Osteoblast (primary cell): ENCODE results near the gene RAB39A. TPM values are rescaled to one million over a fixed set of nuclear protein-coding genes. Genes with fewer than 3 reads are reported as not detected.
"Not testable (repeated sequence)": the region's sequence is repeated elsewhere in the genome, so short reads cannot be mapped to it uniquely, and the experiment has no call there.

Experiments
- DNase-seq: peaks from one replicate; pipeline ENCODE4 v3.0.0; 2011; ENCODE audit warnings: low spot score, mixed read lengths; ENCODE audit not compliant: insufficient read length; ENCODE audit errors: missing footprints
- H2AFZ ChIP-seq: 2 replicates; pipeline ENCODE4 v1.6.0; 2011; ENCODE audit warnings: mild to moderate bottlenecking, low read length
- H3K27ac ChIP-seq: 2 replicates; pipeline ENCODE4 v1.5.1; 2011; ENCODE audit warnings: mild to moderate bottlenecking, low read depth, low read length, moderate library complexity
- H3K27me3 ChIP-seq: 2 replicates; pipeline ENCODE4 v1.6.0; 2012; ENCODE audit warnings: mild to moderate bottlenecking, control low read depth, inconsistent platforms, low read length, moderate library complexity; ENCODE audit not compliant: insufficient read depth
- H3K36me3 ChIP-seq: 2 replicates; pipeline ENCODE4 v1.5.1; 2011; ENCODE audit warnings: mild to moderate bottlenecking, low read length, control low read depth, moderate library complexity; ENCODE audit not compliant: insufficient read depth
- H3K4me1 ChIP-seq: 2 replicates; pipeline ENCODE4 v1.5.1; 2011; ENCODE audit warnings: mild to moderate bottlenecking, low read length, control low read depth, moderate library complexity; ENCODE audit not compliant: insufficient read depth
- H3K4me2 ChIP-seq: 2 replicates; pipeline ENCODE4 v1.6.0; 2011; ENCODE audit warnings: mild to moderate bottlenecking, low read length; ENCODE audit not compliant: insufficient read depth
- H3K4me3 ChIP-seq: fragments of 200-600 bp; sonication (generic); 3 replicates; pipeline ENCODE4 v1.5.1; 2012; ENCODE audit warnings: mild to moderate bottlenecking, low read length, inconsistent platforms; ENCODE audit not compliant: insufficient read depth
- H3K79me2 ChIP-seq: 2 replicates; pipeline ENCODE4 v1.6.0; 2012; ENCODE audit warnings: mild to moderate bottlenecking, low read length, control low read depth, inconsistent platforms; ENCODE audit not compliant: insufficient read depth
- H3K9me3 ChIP-seq: 2 replicates; pipeline ENCODE4 v1.5.1; 2011; ENCODE audit warnings: low read depth, low read length, control low read depth
- H4K20me1 ChIP-seq: 2 replicates; pipeline ENCODE4 v1.6.0; 2012; ENCODE audit warnings: mild to moderate bottlenecking, low read length, control low read depth; ENCODE audit not compliant: insufficient read depth
- total RNA-seq: library from RNA; depleted of rRNA; stranded (reverse); fragments of >200 nt; gene quantifications from 2 replicates; pipeline ENCODE4 v1.2.3, GENCODE V29; 2012
- TF ChIP-seq, protein P1 (sequence below): IDR thresholded peaks from 2 replicates; pipeline ENCODE4 v1.5.1; 2011; ENCODE audit warnings: mild to moderate bottlenecking, low read depth, low read length, moderate library complexity; ENCODE audit errors: extremely low read depth

The RAB39A gene
- total RNA-seq, 1 donor: not detected

DNA sequence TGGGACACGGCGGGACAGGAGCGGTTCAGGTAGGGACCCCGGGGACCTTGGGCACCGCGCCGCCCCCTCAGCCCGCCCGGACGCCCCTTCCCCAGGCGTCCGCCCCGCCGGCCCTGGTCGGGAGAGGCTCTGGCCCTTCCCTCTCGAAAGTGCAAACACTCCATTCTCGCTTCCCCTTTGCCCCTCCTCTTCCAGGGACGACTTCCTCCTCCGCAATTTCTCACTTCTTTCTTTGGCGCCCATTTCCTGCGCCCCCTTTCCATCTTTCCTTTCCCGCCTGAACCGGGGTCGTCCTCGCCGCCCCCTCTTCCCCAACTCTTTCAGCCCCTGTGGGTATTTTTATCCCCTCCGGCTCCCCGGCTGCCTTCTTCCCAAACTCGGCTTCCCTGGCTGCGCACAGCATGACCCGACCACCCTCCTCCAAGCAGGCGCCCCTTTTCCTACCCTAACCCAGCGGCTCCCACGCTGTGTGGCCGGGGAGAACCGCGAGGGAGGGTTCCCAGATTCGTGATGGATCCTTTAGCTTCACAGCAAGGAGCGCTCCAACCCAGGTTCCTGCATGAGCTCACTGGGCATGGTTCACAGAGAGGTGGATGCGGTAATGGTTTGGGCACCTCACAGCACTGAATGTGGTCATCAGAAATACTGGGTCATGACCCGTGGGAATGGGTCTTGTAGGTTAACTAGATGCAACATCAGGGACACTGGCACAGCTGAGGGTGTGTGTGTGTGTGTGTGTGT, 689 bp downstream of the RAB39A start:
- Histone ChIP-seq H3K4me2 (peak overlapping the region; percentile 60), H3K27me3 (peaks cover 17% of the 10 kb centered on the region)

DNA sequence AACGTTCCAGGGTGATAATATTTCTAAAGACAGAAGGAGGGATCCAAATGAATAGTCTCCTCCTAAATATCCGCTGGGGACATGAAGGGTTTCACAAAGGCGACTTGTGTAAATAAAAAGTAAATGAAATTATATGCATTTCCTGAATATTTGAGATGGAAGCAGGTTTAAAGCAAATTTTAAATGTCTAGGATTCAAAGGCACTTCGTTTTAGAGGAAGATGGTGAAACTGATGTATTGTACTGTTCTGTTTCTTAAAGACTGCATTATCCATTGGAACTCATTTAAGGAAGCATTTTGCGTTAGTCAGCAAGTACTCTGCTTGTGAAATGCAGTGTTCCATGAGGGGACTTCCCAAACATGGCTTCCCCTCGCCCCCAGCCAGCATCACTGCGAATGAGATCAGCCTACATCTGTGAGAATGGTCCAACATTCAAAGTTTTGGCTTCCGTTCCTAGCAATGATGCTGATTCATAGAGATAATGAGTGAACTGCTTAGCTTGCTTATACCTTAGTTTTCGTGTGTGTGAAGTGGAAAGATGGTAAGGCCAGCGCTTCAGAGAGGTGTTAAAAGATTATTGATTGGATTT, 1.5 kb downstream of the RAB39A start:
- no peaks in the 10 kb centered on the region for H3K9me3 ChIP-seq
- no peaks in the 10 kb centered on the region for H4K20me1 ChIP-seq
- no peaks in the 10 kb centered on the region for H3K36me3 ChIP-seq
- no peak for DNase-seq
- H3K4me3 ChIP-seq: no peak overlapping the region
- TF ChIP-seq, protein P1, sequence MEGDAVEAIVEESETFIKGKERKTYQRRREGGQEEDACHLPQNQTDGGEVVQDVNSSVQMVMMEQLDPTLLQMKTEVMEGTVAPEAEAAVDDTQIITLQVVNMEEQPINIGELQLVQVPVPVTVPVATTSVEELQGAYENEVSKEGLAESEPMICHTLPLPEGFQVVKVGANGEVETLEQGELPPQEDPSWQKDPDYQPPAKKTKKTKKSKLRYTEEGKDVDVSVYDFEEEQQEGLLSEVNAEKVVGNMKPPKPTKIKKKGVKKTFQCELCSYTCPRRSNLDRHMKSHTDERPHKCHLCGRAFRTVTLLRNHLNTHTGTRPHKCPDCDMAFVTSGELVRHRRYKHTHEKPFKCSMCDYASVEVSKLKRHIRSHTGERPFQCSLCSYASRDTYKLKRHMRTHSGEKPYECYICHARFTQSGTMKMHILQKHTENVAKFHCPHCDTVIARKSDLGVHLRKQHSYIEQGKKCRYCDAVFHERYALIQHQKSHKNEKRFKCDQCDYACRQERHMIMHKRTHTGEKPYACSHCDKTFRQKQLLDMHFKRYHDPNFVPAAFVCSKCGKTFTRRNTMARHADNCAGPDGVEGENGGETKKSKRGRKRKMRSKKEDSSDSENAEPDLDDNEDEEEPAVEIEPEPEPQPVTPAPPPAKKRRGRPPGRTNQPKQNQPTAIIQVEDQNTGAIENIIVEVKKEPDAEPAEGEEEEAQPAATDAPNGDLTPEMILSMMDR: no peak
- no peak overlapping the region for H3K4me2 ChIP-seq
- no peaks in the 10 kb centered on the region for H3K4me1 ChIP-seq
- H2AFZ ChIP-seq: no peak overlapping the region
- peaks cover 17% of the 10 kb centered on the region for H3K27me3 ChIP-seq
- no peaks in the 10 kb centered on the region for H3K79me2 ChIP-seq
- no peak overlapping the region for H3K27ac ChIP-seq

More for the DNA sequence above, 689 bp downstream of the RAB39A start:
- H3K36me3 ChIP-seq: no peaks in the 10 kb centered on the region
- TF ChIP-seq, protein P1: no peak
- H3K79me2 ChIP-seq: no peaks in the 10 kb centered on the region
- no peak overlapping the region for H2AFZ ChIP-seq
- no peaks in the 10 kb centered on the region for H3K9me3 ChIP-seq
- no peaks in the 10 kb centered on the region for H4K20me1 ChIP-seq
- H3K4me3 ChIP-seq: peak overlapping the region; percentile 37
- no peak overlapping the region for H3K27ac ChIP-seq
- DNase-seq: no peak
- no peaks in the 10 kb centered on the region for H3K4me1 ChIP-seq

DNA sequence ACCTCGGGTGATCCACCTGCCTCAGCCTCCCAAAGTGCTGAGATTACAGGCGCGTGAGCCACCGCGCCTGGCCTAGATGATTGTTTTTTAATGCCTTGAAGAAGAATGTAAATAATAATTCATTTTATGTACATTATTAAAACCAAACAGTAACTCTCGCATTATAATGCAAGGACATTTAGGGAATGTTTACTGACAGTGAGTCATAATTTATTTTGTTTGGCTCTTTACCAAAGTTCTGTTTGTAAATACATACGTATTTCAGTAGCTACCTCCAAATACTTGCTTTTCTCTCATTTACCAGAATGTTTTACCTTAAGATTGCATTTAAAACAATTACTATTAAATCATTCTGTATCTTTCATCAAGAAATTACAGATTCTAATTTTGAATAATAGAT, 3.0 kb downstream of the RAB39A start:
- DNase-seq: no peak
- TF ChIP-seq, protein P1: no peak
- no peaks in the 10 kb centered on the region for H3K4me1 ChIP-seq
- no peak overlapping the region for H2AFZ ChIP-seq
- H3K4me2 ChIP-seq: no peak overlapping the region
- H3K27ac ChIP-seq: no peak overlapping the region
- H4K20me1 ChIP-seq: no peaks in the 10 kb centered on the region
- H3K27me3 ChIP-seq: peaks cover 17% of the 10 kb centered on the region
- no peaks in the 10 kb centered on the region for H3K79me2 ChIP-seq
- H3K4me3 ChIP-seq: no peak overlapping the region
- H3K36me3 ChIP-seq: no peaks in the 10 kb centered on the region
- H3K9me3 ChIP-seq: no peaks in the 10 kb centered on the region

DNA sequence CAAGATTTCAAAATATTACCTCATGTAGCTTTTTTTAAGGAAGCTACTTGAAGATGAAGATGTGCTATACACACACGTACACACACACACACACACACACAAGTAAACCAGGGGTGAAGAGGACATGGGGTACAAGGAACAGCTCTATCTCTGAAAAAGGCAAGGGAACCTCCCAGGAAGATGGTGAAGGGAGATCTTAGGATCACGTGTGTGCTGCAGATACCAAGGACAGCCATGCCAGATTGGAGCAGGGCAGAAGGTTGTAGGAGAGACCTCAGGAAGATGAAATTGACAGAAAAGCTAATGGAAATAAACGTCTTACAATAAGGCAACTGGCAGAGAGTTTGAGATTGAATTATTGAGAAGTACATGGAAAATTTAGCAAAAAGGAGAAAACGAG, 19.7 kb downstream of the RAB39A start:
- no peaks in the 10 kb centered on the region for H3K4me1 ChIP-seq
- no peaks in the 10 kb centered on the region for H3K36me3 ChIP-seq
- no peak overlapping the region for H2AFZ ChIP-seq
- no peak overlapping the region for H3K27ac ChIP-seq
- no peaks in the 10 kb centered on the region for H4K20me1 ChIP-seq
- no peaks in the 10 kb centered on the region for H3K9me3 ChIP-seq
- H3K4me3 ChIP-seq: no peak overlapping the region
- DNase-seq: no peak
- H3K27me3 ChIP-seq: no peaks in the 10 kb centered on the region
- no peaks in the 10 kb centered on the region for H3K79me2 ChIP-seq
- no peak overlapping the region for H3K4me2 ChIP-seq
- TF ChIP-seq, protein P1: no peak

DNA sequence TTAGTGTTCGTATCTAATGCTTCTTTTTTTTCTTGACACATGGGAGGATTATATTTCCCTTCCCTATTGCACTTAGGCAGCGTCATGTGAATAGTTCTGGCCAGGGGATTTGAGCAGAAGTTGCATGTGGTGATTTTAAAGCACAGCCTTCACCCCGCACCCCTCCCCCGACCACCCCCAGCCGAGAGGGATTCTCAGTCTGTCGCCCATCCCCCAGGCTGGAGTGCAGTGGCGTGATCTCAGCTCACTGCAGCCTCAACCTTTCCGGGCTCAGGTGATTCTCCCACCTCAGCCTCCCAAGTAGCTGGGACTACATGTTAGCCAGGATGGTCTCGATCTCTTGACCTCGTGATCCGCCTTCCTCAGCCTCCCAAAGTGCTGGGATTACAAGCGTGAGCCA, 20.1 kb downstream of the RAB39A start:
- H3K27me3 ChIP-seq, H4K20me1 ChIP-seq, H3K36me3 ChIP-seq, DNase-seq, H3K27ac ChIP-seq, H3K4me2 ChIP-seq, H3K4me3 ChIP-seq, H2AFZ ChIP-seq, H3K4me1 ChIP-seq, H3K9me3 ChIP-seq, H3K79me2 ChIP-seq: not testable (repeated sequence)
